Neutrophil (primary cell): ENCODE measurements around the gene SDCCAG8.

Experiments
- H3K27ac ChIP-seq: fragments of 200-600 bp; sonication (generic); 2 replicates; pipeline ENCODE4 v1.5.1; 2016; ENCODE audit warnings: mild to moderate bottlenecking, moderate library complexity
- H3K27me3 ChIP-seq: fragments of 200-600 bp; sonication (generic); 2 replicates; pipeline ENCODE4 v1.6.0; 2016; ENCODE audit warnings: mild to moderate bottlenecking
- H3K36me3 ChIP-seq: fragments of 200-600 bp; sonication (generic); 2 replicates; pipeline ENCODE4 v1.5.1; 2017
- H3K4me1 ChIP-seq, 2 experiments: fragments of 200-600 bp in 1 of 2; sonication (generic) in 1 of 2; 1 replicate in 1 of 2; 2 replicates in 1 of 2; pipeline versions ENCODE4 v1.5.1 to v1.6.1; 2013 to 2016; ENCODE audit warnings: low read depth in 1 of 2, low read length in 1 of 2, mild to moderate bottlenecking in 1 of 2, moderate library complexity in 1 of 2; ENCODE audit not compliant: control insufficient read depth in 1 of 2, insufficient read depth in 1 of 2
- H3K4me3 ChIP-seq, 2 experiments: fragments of 200-600 bp in 1 of 2; sonication (generic) in 1 of 2; 1 replicate in 1 of 2; 2 replicates in 1 of 2; pipeline ENCODE4 v1.5.1; 2013 to 2016; ENCODE audit warnings: low read depth in 1 of 2, low read length in 1 of 2, mild to moderate bottlenecking in 1 of 2, moderate library complexity in 1 of 2
- H3K9me3 ChIP-seq: fragments of 200-600 bp; sonication (generic); 2 replicates; pipeline ENCODE4 v1.5.1; 2016
- CTCF ChIP-seq: fragments of 200-600 bp; sonication (generic); IDR thresholded peaks from 2 replicates; pipeline ENCODE4 v1.5.1; 2016; ENCODE audit warnings: antibody characterized with exemption

SDCCAG8 gene

GRCh38 chr1:243291292-243291691 lies 35.5 kb downstream of the SDCCAG8 start:
- Histone ChIP-seq H3K27me3 (no peaks in the 10 kb centered on the region), H3K36me3 (no peaks in the 10 kb centered on the region), H3K4me1 (peaks cover 32 to 33% of the 10 kb centered on the region in 2 experiments), H3K9me3 (no peaks in the 10 kb centered on the region), H3K4me3 (no peak overlapping the region), H3K27ac (no peak overlapping the region)
- TF ChIP-seq CTCF = no peak

- Histone ChIP-seq H3K27ac (no peak overlapping the region), H3K27me3 (no peaks in the 10 kb centered on the region), H3K9me3 (no peaks in the 10 kb centered on the region), H3K4me3 (no peak overlapping the region), H3K36me3 (no peaks in the 10 kb centered on the region), H3K4me1 (peaks cover 24% of the 10 kb centered on the region in 2 experiments)
- TF ChIP-seq CTCF = no peak
Observed at GRCh38 chr1:243292117-243292516, 36.3 kb downstream of the SDCCAG8 start.

GRCh38 chr1:243293941-243294722 lies 38.3 kb downstream of the SDCCAG8 start:
- H3K27ac ChIP-seq = no peak overlapping the region

GRCh38 chr1:243294723-243295121 lies 38.9 kb downstream of the SDCCAG8 start:
- no peak overlapping the region for H3K4me3 ChIP-seq
- no peaks in the 10 kb centered on the region for H3K36me3 ChIP-seq
- no peaks in the 10 kb centered on the region for H3K9me3 ChIP-seq
- no peaks in the 10 kb centered on the region for H3K4me1 ChIP-seq
- H3K27me3 ChIP-seq = no peaks in the 10 kb centered on the region
- no peak overlapping the region for H3K27ac ChIP-seq
- TF ChIP-seq CTCF = no peak

More at GRCh38 chr1:243293941-243294722, 38.3 kb downstream of the SDCCAG8 start:
- no peaks in the 10 kb centered on the region for H3K27me3 ChIP-seq
- no peak overlapping the region for H3K4me3 ChIP-seq
- no peak for TF ChIP-seq CTCF
- no peaks in the 10 kb centered on the region for H3K9me3 ChIP-seq
- peaks cover 4% of the 10 kb centered on the region in 2 experiments for H3K4me1 ChIP-seq
- H3K36me3 ChIP-seq = no peaks in the 10 kb centered on the region

- H3K27ac ChIP-seq = no peak overlapping the region
- no peak for TF ChIP-seq CTCF
- no peak overlapping the region for H3K4me3 ChIP-seq
- no peaks in the 10 kb centered on the region for H3K36me3 ChIP-seq
- no peaks in the 10 kb centered on the region for H3K27me3 ChIP-seq
- no peaks in the 10 kb centered on the region for H3K9me3 ChIP-seq
- H3K4me1 ChIP-seq = no peaks in the 10 kb centered on the region
Observed at GRCh38 chr1:243299069-243299468, 43.2 kb downstream of the SDCCAG8 start.
